Kidney tubule cell (primary cell): ENCODE measurements around the gene TNFRSF19.
A peak's percentile ranks its signal among the peaks of the same experiment; 100 is the strongest.

ENCODE experiments used
- DNase-seq: peaks from one replicate; pipeline ENCODE4 v3.0.0-alpha.2; 2018; ENCODE audit warnings: low spot score

Gene TNFRSF19

DNA sequence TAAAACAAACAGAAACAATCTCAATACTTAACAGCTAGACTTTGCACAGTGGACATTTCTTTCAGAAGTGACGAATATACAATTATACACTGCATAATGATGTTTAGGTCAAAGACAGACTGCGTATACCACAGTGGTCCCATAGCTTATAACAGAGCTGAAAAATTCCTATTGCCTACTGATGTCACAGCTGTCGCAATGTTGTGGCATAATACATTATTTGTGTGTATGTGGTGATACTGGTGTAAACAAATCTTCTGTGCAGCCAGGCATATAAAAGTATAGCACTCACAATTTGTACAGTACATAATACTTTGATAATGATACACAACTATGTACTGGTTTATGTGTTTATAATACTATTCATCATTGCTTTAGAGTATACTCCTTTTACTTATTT lies 116.7 kb downstream of the TNFRSF19 start:
- no peak for DNase-seq

DNA sequence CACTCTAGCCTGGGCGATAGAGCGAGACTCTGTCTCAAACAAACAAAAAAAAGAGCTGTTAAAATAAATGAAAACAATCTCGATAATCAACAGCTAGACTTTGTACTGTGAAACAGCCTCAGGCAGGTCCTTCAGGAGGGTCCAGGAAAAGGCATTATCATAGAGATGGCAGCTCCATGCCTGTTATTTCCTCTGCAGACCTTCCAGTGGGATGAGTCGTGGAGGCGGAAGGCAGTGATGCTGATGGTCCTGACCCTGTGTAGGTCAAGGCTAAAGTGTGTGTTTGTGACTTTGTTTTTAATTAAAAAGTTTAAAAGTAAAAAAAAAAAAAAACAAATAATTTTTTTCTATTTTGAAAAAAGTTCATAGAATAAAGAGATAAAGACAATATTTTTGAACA lies 117.4 kb downstream of the TNFRSF19 start:
- DNase-seq, result peak; percentile 52

DNA sequence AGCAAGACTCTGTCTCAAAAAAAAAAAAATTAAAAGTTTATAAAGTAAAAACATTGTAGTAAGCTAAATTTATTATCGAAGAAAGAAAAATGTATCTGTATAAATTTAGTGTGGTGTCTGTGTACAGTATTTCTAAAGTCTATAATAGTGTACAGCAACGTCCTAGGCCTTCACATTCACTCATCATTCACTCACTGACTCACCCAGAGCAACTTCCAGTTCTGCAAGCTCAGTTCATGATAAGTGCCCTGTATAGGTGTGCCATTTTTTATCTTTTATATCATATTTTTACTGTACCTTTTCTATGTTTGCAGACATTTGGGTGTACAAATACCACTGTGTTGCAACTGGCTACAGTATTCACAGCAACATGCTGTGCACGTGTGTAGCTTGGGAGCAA lies 118.1 kb downstream of the TNFRSF19 start:
- DNase-seq, result no peak

DNA sequence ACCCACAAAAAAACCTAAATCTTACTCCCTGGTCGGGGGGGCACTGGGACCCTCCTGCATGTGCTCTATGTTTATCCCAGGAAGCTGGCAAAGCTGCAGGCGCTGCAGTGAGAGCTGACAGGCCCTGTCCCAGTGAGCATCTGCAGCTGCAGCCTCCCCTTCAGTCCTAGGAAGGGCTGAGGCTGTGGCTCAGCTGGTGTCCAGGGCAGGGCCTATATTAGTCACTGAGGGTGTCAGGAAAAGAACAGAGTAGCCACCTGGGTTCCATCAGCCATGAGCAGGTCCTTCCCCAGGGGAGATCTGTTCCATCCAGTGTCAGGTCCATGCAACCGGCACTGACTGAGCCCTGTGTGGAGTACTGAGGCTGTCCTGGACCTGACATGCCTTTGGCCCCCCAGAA lies 120.5 kb downstream of the TNFRSF19 start:
- DNase-seq, result no peak

GRCh38 chr13:23692816-23693215 lies 122.6 kb downstream of the TNFRSF19 start:
- no peak for DNase-seq

GRCh38 chr13:23695196-23695595 lies 125.0 kb downstream of the TNFRSF19 start:
- no peak for DNase-seq

GRCh38 chr13:23695711-23696464 lies 125.7 kb downstream of the TNFRSF19 start:
- DNase-seq, result peak; percentile 35

GRCh38 chr13:23696610-23697009 lies 126.4 kb downstream of the TNFRSF19 start:
- DNase-seq, result no peak

GRCh38 chr13:23697772-23698313 lies 127.6 kb downstream of the TNFRSF19 start:
- DNase-seq, result no peak

GRCh38 chr13:23699271-23699670 lies 129.1 kb downstream of the TNFRSF19 start:
- no peak for DNase-seq

DNA sequence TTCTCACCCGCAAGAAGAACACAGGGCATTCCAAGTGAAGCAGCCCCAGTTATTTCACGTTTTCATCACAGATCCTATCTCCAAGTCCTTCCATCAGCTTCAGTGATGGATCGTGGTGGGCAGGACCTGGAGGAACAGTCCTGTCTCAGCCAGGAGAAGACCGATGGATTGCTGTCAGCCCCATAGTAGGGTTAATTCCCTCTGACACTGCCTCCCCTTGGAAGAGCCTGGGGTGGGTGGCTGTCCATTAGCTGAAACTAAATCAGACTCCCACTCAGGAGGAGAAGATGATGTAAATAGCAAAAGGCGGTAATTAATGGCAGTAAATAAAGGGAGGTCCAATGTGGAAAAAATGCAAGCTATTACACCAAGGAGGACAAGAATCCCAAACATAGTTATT lies 131.0 kb downstream of the TNFRSF19 start:
- no peak for DNase-seq

GRCh38 chr13:23701636-23702035 lies 131.4 kb downstream of the TNFRSF19 start:
- no peak for DNase-seq

DNA sequence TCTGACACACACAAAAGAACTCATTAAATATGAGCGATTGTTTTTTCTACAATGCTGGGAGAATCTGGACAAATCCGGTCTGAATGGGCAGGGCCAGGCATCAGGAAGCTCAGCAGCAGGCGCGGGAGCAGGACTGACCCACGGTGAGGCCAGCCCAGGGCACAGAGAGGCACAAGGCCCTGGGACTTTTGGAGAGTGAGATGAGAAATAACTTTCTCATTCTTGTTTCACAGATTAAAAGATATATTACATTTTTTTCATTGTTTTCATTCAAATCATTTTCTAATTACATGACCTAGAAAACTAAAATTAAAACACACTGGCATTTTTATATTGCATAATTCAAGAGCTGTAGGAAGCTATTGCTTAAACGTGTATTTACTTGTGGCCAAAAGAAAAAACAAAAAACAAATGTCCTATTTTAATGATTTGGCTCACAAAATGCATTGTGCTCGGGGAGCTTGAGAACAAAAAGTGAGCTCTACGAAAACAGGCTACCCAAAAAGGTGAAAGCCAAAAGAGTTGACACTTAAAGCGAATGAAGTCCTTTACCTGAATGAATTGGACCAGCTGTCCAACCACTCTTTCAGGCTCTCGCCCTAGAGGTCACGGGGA lies 133.1 kb downstream of the TNFRSF19 start:
- DNase-seq, result no peak

GRCh38 chr13:23705583-23705982 lies 135.4 kb downstream of the TNFRSF19 start:
- no peak for DNase-seq

DNA sequence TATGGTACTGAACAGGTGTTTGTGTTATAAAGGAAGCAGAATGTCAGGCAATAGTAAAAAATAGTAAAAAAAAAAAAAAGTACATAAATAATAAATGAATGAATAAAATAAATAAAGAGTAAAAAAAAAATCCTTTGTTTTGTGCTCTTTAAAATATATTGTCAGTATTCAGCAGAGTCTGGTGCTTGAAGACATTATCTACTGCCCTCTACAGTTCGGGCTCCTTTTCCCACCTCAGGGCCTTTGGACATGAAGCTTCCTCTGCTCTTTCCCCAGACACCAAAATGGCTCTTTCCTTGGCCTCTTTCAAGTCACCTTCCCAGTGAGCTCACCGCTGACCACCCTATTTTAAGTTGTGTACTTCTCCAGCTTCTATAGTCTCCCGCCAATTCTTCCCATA lies 137.5 kb downstream of the TNFRSF19 start:
- DNase-seq, result peak; percentile 54

DNA sequence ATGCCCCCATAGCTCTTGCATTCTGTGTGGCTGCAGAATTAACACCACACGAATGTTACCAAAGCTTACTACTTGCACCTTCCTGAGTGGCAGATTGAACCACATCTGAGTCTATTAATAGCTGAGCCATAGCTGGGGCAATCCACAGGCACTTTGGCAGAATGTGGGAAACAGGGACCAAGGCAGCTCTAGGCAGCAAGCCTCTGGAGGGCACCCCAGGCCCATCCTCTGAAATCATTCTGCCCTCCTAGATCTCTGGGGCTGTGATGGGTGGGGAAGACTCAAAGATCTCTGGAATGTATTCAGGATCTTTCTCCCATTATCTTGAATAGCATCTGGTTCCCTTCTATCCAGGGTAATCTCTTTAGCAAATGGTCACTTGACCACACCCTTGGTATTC lies 139.3 kb downstream of the TNFRSF19 start:
- DNase-seq, result no peak

- DNase-seq, result no peak
These were observed 140.2 kb downstream of the TNFRSF19 start for GRCh38 chr13:23710366-23710765.

GRCh38 chr13:23711355-23711754 lies 141.1 kb downstream of the TNFRSF19 start:
- DNase-seq, result no peak

DNA sequence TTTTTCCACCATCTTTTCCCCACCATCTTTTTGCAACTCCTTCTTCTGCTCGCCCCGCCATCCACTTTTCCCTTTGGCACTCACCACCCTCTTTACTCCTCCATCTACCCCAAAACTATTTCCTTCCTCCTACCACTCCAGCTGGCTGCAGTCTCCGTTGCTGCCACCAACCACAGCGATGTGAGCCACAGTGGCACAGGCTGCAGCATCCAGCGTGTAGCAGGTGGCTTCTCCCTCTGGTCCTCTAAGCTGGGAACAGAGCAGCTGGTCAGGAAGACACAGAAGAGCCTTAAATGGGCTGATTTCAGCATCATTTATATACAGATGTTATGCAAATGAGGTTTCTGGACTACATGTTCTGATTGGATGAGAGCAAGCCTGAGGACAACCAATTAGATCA lies 144.5 kb downstream of the TNFRSF19 start:
- DNase-seq, result no peak

DNA sequence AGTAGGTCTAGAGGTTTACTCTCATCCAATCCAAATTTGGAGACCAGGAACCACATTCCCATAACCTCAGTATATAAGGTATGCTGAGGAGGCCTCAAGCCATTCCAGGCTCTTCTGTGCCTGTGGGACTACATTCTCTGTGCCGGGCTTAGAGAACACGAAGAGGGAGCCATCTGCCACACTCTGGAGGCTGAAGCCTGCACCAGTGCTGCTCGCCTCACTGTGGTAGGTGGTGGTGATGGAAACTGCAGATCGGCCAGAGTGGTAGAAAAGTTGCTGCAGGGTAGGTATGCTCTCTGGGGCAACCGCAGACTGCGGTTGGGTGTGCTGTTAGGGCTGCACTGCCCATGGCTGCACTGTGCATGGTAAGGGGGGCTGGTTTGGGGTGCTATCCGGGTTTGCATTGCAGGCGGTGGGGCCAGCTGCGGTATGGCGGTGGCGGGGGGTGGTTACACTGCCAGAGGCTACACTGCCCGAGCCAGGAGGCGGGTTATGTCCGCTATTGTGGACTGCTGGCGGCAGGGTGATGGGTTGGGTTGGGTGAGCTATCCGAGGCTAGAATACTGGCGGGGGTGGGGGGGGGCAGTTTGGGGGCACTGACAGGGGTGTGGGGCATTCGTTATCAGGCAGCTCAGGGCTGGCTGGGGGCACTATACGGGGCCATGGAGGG lies 145.0 kb downstream of the TNFRSF19 start:
- DNase-seq, result no peak

GRCh38 chr13:23715762-23716235 lies 145.6 kb downstream of the TNFRSF19 start:
- peak; percentile 39 for DNase-seq

DNA sequence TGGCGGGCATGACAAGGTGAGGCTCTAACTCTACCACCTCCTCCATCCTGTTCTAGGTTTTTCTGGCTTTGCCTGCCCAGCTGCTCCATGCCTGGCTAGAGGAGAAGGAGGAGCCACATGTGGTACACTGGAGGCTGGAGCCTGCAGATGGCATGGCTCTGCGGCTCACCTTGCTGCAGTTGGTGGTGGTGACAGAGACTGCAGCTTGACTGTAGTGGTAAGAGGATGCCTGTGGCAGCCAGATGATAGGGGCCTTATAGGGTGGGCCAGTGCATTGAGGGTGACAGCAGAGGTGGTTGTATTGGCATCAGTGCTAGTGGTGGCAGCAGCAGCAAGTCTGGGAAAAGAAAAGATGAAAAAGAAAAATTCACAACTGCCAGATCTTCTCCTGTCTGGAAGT lies 146.2 kb downstream of the TNFRSF19 start:
- no peak for DNase-seq

DNA sequence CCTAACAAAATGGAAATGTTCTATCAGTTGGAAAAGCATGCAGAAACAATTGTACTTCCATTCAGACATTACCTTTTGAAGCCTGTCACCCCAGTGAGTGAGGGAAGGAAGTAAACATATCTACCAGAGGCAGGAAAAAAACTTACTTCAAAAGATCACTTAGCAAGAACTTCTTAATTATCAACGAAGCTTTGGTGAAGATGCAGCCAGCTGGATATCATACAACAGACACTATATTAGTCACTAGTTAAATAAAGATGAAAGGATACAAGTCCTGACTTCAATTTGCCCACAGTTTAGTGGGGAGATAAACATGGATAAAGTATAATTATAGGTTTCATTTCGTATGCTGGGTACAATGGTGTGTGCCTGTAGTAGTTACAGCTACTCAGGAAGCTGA lies 148.8 kb downstream of the TNFRSF19 start:
- no peak for DNase-seq
